LNCaP clone FGC (cell line): ENCODE data around the gene HIGD1C.
"Not testable (repeated sequence)": the region's sequence is repeated elsewhere in the genome, so short reads cannot be mapped to it uniquely, and the experiment has no call there.

Experiments
- DNase-seq: peaks from one replicate; pipeline ENCODE4 v3.0.0-alpha.2; 2011; ENCODE audit warnings: low read depth
- H3K4me3 ChIP-seq: 2 replicates; pipeline ENCODE4 v1.5.1; 2011; ENCODE audit warnings: mild to moderate bottlenecking, low read depth, low read length, control low read depth
- CTCF ChIP-seq: IDR thresholded peaks from 2 replicates; pipeline ENCODE4 v1.5.1; 2012; ENCODE audit warnings: mild to moderate bottlenecking; ENCODE audit not compliant: control insufficient read depth, insufficient read depth; ENCODE audit errors: extremely low read depth

HIGD1C gene

GRCh38 chr12:50927356-50927755 is 25.0 kb upstream of the HIGD1C start:
- peak; percentile 27 for DNase-seq
- H3K4me3 ChIP-seq: no peak overlapping the region

GRCh38 chr12:50927766-50928224 is 24.5 kb upstream of the HIGD1C start:
- TF ChIP-seq CTCF: no peak
- no peak for DNase-seq
- no peak overlapping the region for H3K4me3 ChIP-seq

More at GRCh38 chr12:50927356-50927755, 25.0 kb upstream of the HIGD1C start:
- TF ChIP-seq CTCF: no peak

- no peak for DNase-seq
- TF ChIP-seq CTCF: no peak
- H3K4me3 ChIP-seq: no peak overlapping the region
These were observed 24.0 kb upstream of the HIGD1C start for GRCh38 chr12:50928392-50928791.

- no peak for TF ChIP-seq CTCF
- no peak overlapping the region for H3K4me3 ChIP-seq
- DNase-seq: no peak
These were observed 22.5 kb upstream of the HIGD1C start for GRCh38 chr12:50929831-50930230.

GRCh38 chr12:50930477-50930876 is 21.9 kb upstream of the HIGD1C start:
- not testable (repeated sequence) for H3K4me3 ChIP-seq, DNase-seq

GRCh38 chr12:50932787-50933280 is 19.5 kb upstream of the HIGD1C start:
- no peak for DNase-seq
- no peak for TF ChIP-seq CTCF
- H3K4me3 ChIP-seq: no peak overlapping the region

- no peak for DNase-seq
- no peak overlapping the region for H3K4me3 ChIP-seq
- no peak for TF ChIP-seq CTCF
These were observed 18.8 kb upstream of the HIGD1C start for GRCh38 chr12:50933459-50934124.
